Keratinocyte (primary cell): ENCODE results near the gene CXorf65. TPM values are rescaled to one million over a fixed set of nuclear protein-coding genes. Genes with fewer than 3 reads are reported as not detected.

Source experiments
- DNase-seq: peaks from one replicate; pipeline ENCODE4 v3.0.0-alpha.2; 2011; ENCODE audit warnings: low read depth, missing footprints, low spot score
- FAIRE-seq: peaks from 2 replicates; lab custom pipeline; 2011; peaks lifted over from hg19 to GRCh38; lab: Jason Lieb, UNC
- H2AFZ ChIP-seq: 2 replicates; pipeline ENCODE4 v1.6.0; 2012; ENCODE audit warnings: low read length, control low read depth, inconsistent platforms; ENCODE audit not compliant: control insufficient read depth
- H3K27ac ChIP-seq: 2 replicates; pipeline ENCODE4 v1.5.1; 2011; ENCODE audit warnings: low read length; ENCODE audit not compliant: control insufficient read depth, insufficient read depth
- H3K27me3 ChIP-seq: 3 replicates; pipeline ENCODE4 v1.6.0; 2011; ENCODE audit warnings: low read length; ENCODE audit not compliant: control insufficient read depth, insufficient read depth; ENCODE audit errors: extremely low read depth
- H3K36me3 ChIP-seq, 2 experiments: 2 replicates in 1 of 2; 3 replicates in 1 of 2; pipeline ENCODE4 v1.5.1; 2011; ENCODE audit warnings: low read length in 2 of 2, mild to moderate bottlenecking in 1 of 2; ENCODE audit not compliant: control insufficient read depth in 2 of 2, insufficient read depth in 2 of 2; ENCODE audit errors: extremely low read depth in 1 of 2
- H3K4me1 ChIP-seq: 3 replicates; pipeline ENCODE4 v1.5.1; 2011; ENCODE audit warnings: low read length; ENCODE audit not compliant: control insufficient read depth, insufficient read depth; ENCODE audit errors: extremely low read depth
- H3K4me2 ChIP-seq: 3 replicates; pipeline ENCODE4 v1.6.0; 2011; ENCODE audit warnings: low read depth, low read length; ENCODE audit not compliant: control insufficient read depth, insufficient read depth; ENCODE audit errors: extremely low read depth
- H3K4me3 ChIP-seq, 3 experiments: fragments of 200-600 bp in 1 of 3; sonication (generic) in 1 of 3; 2 replicates in 2 of 3; 3 replicates in 1 of 3; pipeline ENCODE4 v1.5.1; 2011 to 2016; ENCODE audit warnings: low read length in 3 of 3, mild to moderate bottlenecking in 3 of 3, control low read depth in 2 of 3, inconsistent platforms in 1 of 3, low read depth in 1 of 3, mixed read lengths in 1 of 3, mixed run types in 1 of 3, moderate library complexity in 1 of 3; ENCODE audit not compliant: control insufficient read depth in 2 of 3, insufficient read depth in 2 of 3; ENCODE audit errors: extremely low read depth in 1 of 3
- H3K79me2 ChIP-seq: 2 replicates; pipeline ENCODE4 v1.6.0; 2012; ENCODE audit warnings: low read length; ENCODE audit not compliant: control insufficient read depth, insufficient read depth
- H3K9ac ChIP-seq: 3 replicates; pipeline ENCODE4 v1.6.0; 2011; ENCODE audit warnings: low read length; ENCODE audit not compliant: control insufficient read depth, insufficient read depth; ENCODE audit errors: extremely low read depth
- H3K9me1 ChIP-seq: 3 replicates; pipeline ENCODE4 v1.6.0; 2011; ENCODE audit warnings: low read length; ENCODE audit not compliant: control insufficient read depth, insufficient read depth; ENCODE audit errors: extremely low read depth
- H3K9me3 ChIP-seq: 2 replicates; pipeline ENCODE4 v1.5.1; 2012; ENCODE audit warnings: low read depth, low read length; ENCODE audit not compliant: control insufficient read depth
- H4K20me1 ChIP-seq: 3 replicates; pipeline ENCODE4 v1.6.0; 2011; ENCODE audit warnings: low read length; ENCODE audit not compliant: control insufficient read depth, insufficient read depth; ENCODE audit errors: extremely low read depth
- CTCF ChIP-seq, 3 experiments: IDR thresholded peaks in 1 of 3; conservative IDR thresholded peaks in 1 of 3; optimal IDR thresholded peaks in 1 of 3; 2 replicates in 2 of 3; 3 replicates in 1 of 3; pipeline versions ENCODE3 to v1.5.1; 2011; ENCODE audit warnings: low read length in 3 of 3, mild to moderate bottlenecking in 3 of 3, moderate library complexity in 2 of 3, control low read depth in 1 of 3, inconsistent platforms in 1 of 3; ENCODE audit not compliant: insufficient read depth in 2 of 3; ENCODE audit errors: extremely low read depth in 1 of 3
- EZH2 ChIP-seq: IDR thresholded peaks from one replicate; pipeline ENCODE4 v1.6.1; 2012; ENCODE audit warnings: inconsistent platforms, mild to moderate bottlenecking, low read length, moderate library complexity
- dilution Hi-C: fragments of 300-500 bp; cut with MboI; formaldehyde crosslinking; loops from one replicate; pipeline ENCODE4 v1.7.0; 2020; ENCODE audit warnings: low sequenced_read_pairs; ENCODE audit not compliant: extremely low pct_ligation_motif_present
- polyA plus RNA-seq, 5 experiments: library from polyadenylated mRNA; depleted of rRNA in 3 of 5; stranded (reverse) in 3 of 5; stranded (forward) in 1 of 5; unstranded in 1 of 5; fragments of >200 nt; gene quantifications; 1 replicate in 1 of 5; 2 replicates in 3 of 5; 3 replicates in 1 of 5; pipeline versions ENCODE4 v1.2.1 to v1.2.3, GENCODE V29; 2011 to 2012; ENCODE audit warnings: missing spikeins in 2 of 5, low read depth in 1 of 5, low replicate concordance in 1 of 5

CXorf65 gene
- polyA plus RNA-seq, 1 donor (not counting 4 experiments of a cell fraction or from before 2014, with no cell fraction given), result not detected

- H3K36me3 ChIP-seq, result peaks cover 14 to 17% of the 10 kb centered on the region in 2 experiments
- no peak overlapping the region for H3K4me3 ChIP-seq
- dilution Hi-C loops, result no loop called here
- FAIRE-seq, result no peak
- H3K9ac ChIP-seq, result no peak overlapping the region
- no peak for DNase-seq
- no peaks in the 10 kb centered on the region for H3K79me2 ChIP-seq
- no peak overlapping the region for H3K4me2 ChIP-seq
- no peaks in the 10 kb centered on the region for H3K4me1 ChIP-seq
- H4K20me1 ChIP-seq, result no peaks in the 10 kb centered on the region
- H3K9me3 ChIP-seq, result no peaks in the 10 kb centered on the region
- no peaks in the 10 kb centered on the region for H3K27me3 ChIP-seq
- H3K9me1 ChIP-seq, result no peaks in the 10 kb centered on the region
- TF ChIP-seq CTCF (optimal IDR thresholded peaks at IDR 0.05 in 1 of 3, IDR thresholded peaks at IDR 0.05 in 1 of 3, conservative IDR thresholded peaks at IDR 0.05 in 1 of 3; ENCODE audit: extremely low read depth in 1 of 3, insufficient read depth in 2 of 3, low read length in 3 of 3), result peak; percentile 79 to 85 (median 79)
- no peak for TF ChIP-seq EZH2
- H2AFZ ChIP-seq, result no peak overlapping the region
- H3K27ac ChIP-seq, result no peak overlapping the region
These were observed 22.6 kb upstream of the CXorf65 start for GRCh38 chrX:71128915-71129765.

- H4K20me1 ChIP-seq, result no peaks in the 10 kb centered on the region
- no peaks in the 10 kb centered on the region for H3K9me1 ChIP-seq
- H3K4me2 ChIP-seq, result no peak overlapping the region
- TF ChIP-seq EZH2 (no peak), CTCF (optimal IDR thresholded peaks at IDR 0.05 in 1 of 3, IDR thresholded peaks at IDR 0.05 in 1 of 3, conservative IDR thresholded peaks at IDR 0.05 in 1 of 3; ENCODE audit: extremely low read depth in 1 of 3, insufficient read depth in 2 of 3, low read length in 3 of 3) (no peak)
- no peak overlapping the region for H2AFZ ChIP-seq
- no peak overlapping the region for H3K4me3 ChIP-seq
- no peak overlapping the region for H3K9ac ChIP-seq
- H3K36me3 ChIP-seq, result peaks cover 14 to 17% of the 10 kb centered on the region in 2 experiments
- H3K9me3 ChIP-seq, result no peaks in the 10 kb centered on the region
- FAIRE-seq, result no peak
- H3K27me3 ChIP-seq, result no peaks in the 10 kb centered on the region
- no peaks in the 10 kb centered on the region for H3K4me1 ChIP-seq
- DNase-seq, result no peak
- no peak overlapping the region for H3K27ac ChIP-seq
- dilution Hi-C loops, result no loop called here
- no peaks in the 10 kb centered on the region for H3K79me2 ChIP-seq
These were observed 21.8 kb upstream of the CXorf65 start for GRCh38 chrX:71128166-71128833.
